ENCODE data around the gene SUPT3H. TPM values are rescaled to one million over a fixed set of nuclear protein-coding genes. Genes with fewer than 3 reads are reported as not detected.

Gene SUPT3H
- total and polyA plus RNA-seq, 2 donors from 2014 or later: 10.1 to 12.5 TPM

GRCh38 chr6:44851176-44851575 is 526.6 kb downstream of the SUPT3H start:
- no peaks in the 10 kb centered on the region for H3K36me3 ChIP-seq (ENCODE audit: control insufficient read depth in 2 of 3, insufficient read depth in 3 of 3, low read length in 3 of 3)
- DNase-seq (no peak), FAIRE-seq (no peak)
- no peak overlapping the region for H3K4me3 ChIP-seq (ENCODE audit: low read length in 3 of 3)
- H3K9me3 ChIP-seq (ENCODE audit: control insufficient read depth in 2 of 3, insufficient read depth in 1 of 3, low read length in 3 of 3): no peaks in the 10 kb centered on the region
- no peaks in the 10 kb centered on the region for H3K27me3 ChIP-seq (ENCODE audit: control insufficient read depth, insufficient read depth, low read length)
- no peak overlapping the region for H3K9ac ChIP-seq (ENCODE audit: low read length in 3 of 3)
- H3K4me1 ChIP-seq (ENCODE audit: control insufficient read depth in 2 of 3, insufficient read depth in 2 of 3, low read depth in 1 of 3, low read length in 3 of 3): no peaks in the 10 kb centered on the region
- H3K27ac ChIP-seq (ENCODE audit: low read depth in 2 of 2, low read length in 2 of 2): no peak overlapping the region
- intact Hi-C loops (cut with DNase I): no loop called here
- TF ChIP-seq CTCF (IDR thresholded peaks at IDR 0.05; ENCODE audit: borderline replicate concordance, extremely low read depth, insufficient read depth): no peak

- Histone ChIP-seq H3K36me3 (ENCODE audit: control insufficient read depth in 2 of 3, insufficient read depth in 3 of 3, low read length in 3 of 3) (no peaks in the 10 kb centered on the region), H3K9ac (ENCODE audit: low read length in 3 of 3) (no peak overlapping the region), H3K27ac (ENCODE audit: low read depth in 2 of 2, low read length in 2 of 2) (no peak overlapping the region), H3K9me3 (ENCODE audit: control insufficient read depth in 2 of 3, insufficient read depth in 1 of 3, low read length in 3 of 3) (no peaks in the 10 kb centered on the region), H3K4me3 (ENCODE audit: low read length in 3 of 3) (no peak overlapping the region), H3K27me3 (ENCODE audit: control insufficient read depth, insufficient read depth, low read length) (no peaks in the 10 kb centered on the region), H3K4me1 (ENCODE audit: control insufficient read depth in 2 of 3, insufficient read depth in 2 of 3, low read depth in 1 of 3, low read length in 3 of 3) (no peaks in the 10 kb centered on the region)
- TF ChIP-seq CTCF (IDR thresholded peaks at IDR 0.05; ENCODE audit: borderline replicate concordance, extremely low read depth, insufficient read depth): no peak
- DNase-seq (no peak), FAIRE-seq (no peak)
- intact Hi-C loops (cut with DNase I): no loop called here
Measured at GRCh38 chr6:44850312-44850711, 527.4 kb downstream of the SUPT3H start.

GRCh38 chr6:44849806-44850205 is 527.9 kb downstream of the SUPT3H start:
- Histone ChIP-seq H3K27me3 (ENCODE audit: control insufficient read depth, insufficient read depth, low read length) (no peaks in the 10 kb centered on the region), H3K27ac (ENCODE audit: low read depth in 2 of 2, low read length in 2 of 2) (no peak overlapping the region), H3K36me3 (ENCODE audit: control insufficient read depth in 2 of 3, insufficient read depth in 3 of 3, low read length in 3 of 3) (no peaks in the 10 kb centered on the region), H3K4me3 (ENCODE audit: low read length in 3 of 3) (no peak overlapping the region), H3K9ac (ENCODE audit: low read length in 3 of 3) (no peak overlapping the region), H3K4me1 (ENCODE audit: control insufficient read depth in 2 of 3, insufficient read depth in 2 of 3, low read depth in 1 of 3, low read length in 3 of 3) (no peaks in the 10 kb centered on the region), H3K9me3 (ENCODE audit: control insufficient read depth in 2 of 3, insufficient read depth in 1 of 3, low read length in 3 of 3) (no peaks in the 10 kb centered on the region)
- TF ChIP-seq CTCF (IDR thresholded peaks at IDR 0.05; ENCODE audit: borderline replicate concordance, extremely low read depth, insufficient read depth): no peak
- intact Hi-C loops (cut with DNase I): no loop called here
- no peak for DNase-seq
- no peak for FAIRE-seq

- intact Hi-C loops (cut with DNase I): no loop called here
- H3K36me3 ChIP-seq (ENCODE audit: control insufficient read depth in 2 of 3, insufficient read depth in 3 of 3, low read length in 3 of 3): no peaks in the 10 kb centered on the region
- H3K9me3 ChIP-seq (ENCODE audit: control insufficient read depth in 2 of 3, insufficient read depth in 1 of 3, low read length in 3 of 3): no peaks in the 10 kb centered on the region
- no peak overlapping the region for H3K9ac ChIP-seq (ENCODE audit: low read length in 3 of 3)
- no peaks in the 10 kb centered on the region for H3K4me1 ChIP-seq (ENCODE audit: control insufficient read depth in 2 of 3, insufficient read depth in 2 of 3, low read depth in 1 of 3, low read length in 3 of 3)
- FAIRE-seq: no peak
- H3K4me3 ChIP-seq (ENCODE audit: low read length in 3 of 3): no peak overlapping the region
- TF ChIP-seq CTCF (IDR thresholded peaks at IDR 0.05; ENCODE audit: borderline replicate concordance, extremely low read depth, insufficient read depth): no peak
- no peak for DNase-seq
- no peaks in the 10 kb centered on the region for H3K27me3 ChIP-seq (ENCODE audit: control insufficient read depth, insufficient read depth, low read length)
- no peak overlapping the region for H3K27ac ChIP-seq (ENCODE audit: low read depth in 2 of 2, low read length in 2 of 2)
Measured at GRCh38 chr6:44843734-44844133, 534.0 kb downstream of the SUPT3H start.
